ENCODE results near the gene RELL2.

The RELL2 gene

GRCh38 chr5:141686648-141687416, 50.0 kb downstream of the RELL2 start:
- DNase-seq (ENCODE audit: low spot score in 2 of 2) = no peak
- ATAC-seq (ENCODE audit: low read depth) = no peak
- Mint-ChIP-seq H3K4me3 (no peak overlapping the region), H3K27ac (no peak overlapping the region), H3K9me3 (no peaks in the 10 kb centered on the region), H3K36me3 (no peaks in the 10 kb centered on the region), H3K4me1 (peaks cover 10% of the 10 kb centered on the region), H3K27me3 (peaks cover 13% of the 10 kb centered on the region)

Data from memory B cell (primary cell).